C4-2B (cell line): ENCODE results near the gene RET.

ENCODE experiments used
- H3K27ac ChIP-seq: fragments of 450-650 bp; 2 replicates; pipeline ENCODE4 v1.5.1; 2017
- ZFX ChIP-seq: fragments of 450-650 bp; IDR thresholded peaks from 2 replicates; pipeline ENCODE4 v1.6.1; 2017
- TF ChIP-seq, protein P1 (sequence below): fragments of 450-650 bp; conservative IDR thresholded peaks from 2 replicates; pipeline ENCODE4 v1.5.1; 2017; ENCODE audit warnings: mild to moderate bottlenecking

The RET gene

DNA sequence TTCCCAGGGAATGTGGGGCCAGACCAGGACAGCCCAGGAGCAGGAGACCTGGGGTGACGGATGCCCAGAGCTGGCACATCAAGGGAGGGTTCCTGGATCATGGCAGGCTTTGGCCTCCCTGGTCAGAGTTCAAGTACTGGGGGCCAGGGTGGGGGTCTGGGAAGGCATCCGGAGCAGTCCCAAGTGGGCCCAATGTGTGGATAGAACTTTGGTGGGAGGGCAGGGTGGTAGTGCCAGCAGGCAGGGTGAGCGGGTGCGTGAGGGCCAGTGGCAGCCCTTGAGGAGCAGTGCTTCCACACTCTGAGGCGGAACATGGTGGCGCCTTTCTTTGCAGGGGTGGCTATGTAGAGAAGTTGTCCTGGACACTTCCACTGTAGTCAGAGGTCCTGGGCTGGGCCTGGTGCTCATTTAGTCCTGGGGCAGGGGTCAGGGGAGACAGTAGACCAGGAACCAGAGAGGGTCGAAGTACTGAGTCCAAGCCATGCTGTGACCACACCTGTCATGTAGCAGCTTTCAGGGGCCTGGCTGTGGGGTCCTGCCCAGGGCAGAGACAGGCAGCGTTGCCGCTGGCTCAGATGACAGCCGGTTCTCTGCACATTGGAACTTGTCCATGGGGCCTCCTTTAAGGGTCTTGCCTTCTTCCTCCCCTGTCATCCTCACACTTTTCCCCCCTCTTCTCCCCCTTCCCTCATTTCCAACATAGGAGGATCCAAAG, 39.2 kb downstream of the RET start:
- TF ChIP-seq, protein P1, sequence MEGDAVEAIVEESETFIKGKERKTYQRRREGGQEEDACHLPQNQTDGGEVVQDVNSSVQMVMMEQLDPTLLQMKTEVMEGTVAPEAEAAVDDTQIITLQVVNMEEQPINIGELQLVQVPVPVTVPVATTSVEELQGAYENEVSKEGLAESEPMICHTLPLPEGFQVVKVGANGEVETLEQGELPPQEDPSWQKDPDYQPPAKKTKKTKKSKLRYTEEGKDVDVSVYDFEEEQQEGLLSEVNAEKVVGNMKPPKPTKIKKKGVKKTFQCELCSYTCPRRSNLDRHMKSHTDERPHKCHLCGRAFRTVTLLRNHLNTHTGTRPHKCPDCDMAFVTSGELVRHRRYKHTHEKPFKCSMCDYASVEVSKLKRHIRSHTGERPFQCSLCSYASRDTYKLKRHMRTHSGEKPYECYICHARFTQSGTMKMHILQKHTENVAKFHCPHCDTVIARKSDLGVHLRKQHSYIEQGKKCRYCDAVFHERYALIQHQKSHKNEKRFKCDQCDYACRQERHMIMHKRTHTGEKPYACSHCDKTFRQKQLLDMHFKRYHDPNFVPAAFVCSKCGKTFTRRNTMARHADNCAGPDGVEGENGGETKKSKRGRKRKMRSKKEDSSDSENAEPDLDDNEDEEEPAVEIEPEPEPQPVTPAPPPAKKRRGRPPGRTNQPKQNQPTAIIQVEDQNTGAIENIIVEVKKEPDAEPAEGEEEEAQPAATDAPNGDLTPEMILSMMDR, result no peak
- no peak for TF ChIP-seq ZFX
- no peak overlapping the region for H3K27ac ChIP-seq

DNA sequence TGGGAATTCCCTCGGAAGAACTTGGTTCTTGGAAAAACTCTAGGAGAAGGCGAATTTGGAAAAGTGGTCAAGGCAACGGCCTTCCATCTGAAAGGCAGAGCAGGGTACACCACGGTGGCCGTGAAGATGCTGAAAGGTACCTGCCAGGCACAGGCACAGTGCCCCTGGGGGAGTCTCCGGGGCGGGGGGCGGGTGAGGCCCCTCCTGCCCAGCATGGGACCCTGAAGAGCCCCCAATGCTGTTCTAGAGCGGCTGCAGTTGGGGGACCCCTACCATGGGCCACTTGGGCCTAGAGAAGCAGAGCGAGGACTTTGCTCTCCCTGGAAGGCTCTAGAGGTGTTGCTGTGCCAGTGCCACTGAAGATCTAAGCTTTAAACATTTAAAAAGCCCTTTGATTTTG, 39.7 kb downstream of the RET start:
- no peak overlapping the region for H3K27ac ChIP-seq
- no peak for TF ChIP-seq ZFX
- TF ChIP-seq, protein P1, result no peak

DNA sequence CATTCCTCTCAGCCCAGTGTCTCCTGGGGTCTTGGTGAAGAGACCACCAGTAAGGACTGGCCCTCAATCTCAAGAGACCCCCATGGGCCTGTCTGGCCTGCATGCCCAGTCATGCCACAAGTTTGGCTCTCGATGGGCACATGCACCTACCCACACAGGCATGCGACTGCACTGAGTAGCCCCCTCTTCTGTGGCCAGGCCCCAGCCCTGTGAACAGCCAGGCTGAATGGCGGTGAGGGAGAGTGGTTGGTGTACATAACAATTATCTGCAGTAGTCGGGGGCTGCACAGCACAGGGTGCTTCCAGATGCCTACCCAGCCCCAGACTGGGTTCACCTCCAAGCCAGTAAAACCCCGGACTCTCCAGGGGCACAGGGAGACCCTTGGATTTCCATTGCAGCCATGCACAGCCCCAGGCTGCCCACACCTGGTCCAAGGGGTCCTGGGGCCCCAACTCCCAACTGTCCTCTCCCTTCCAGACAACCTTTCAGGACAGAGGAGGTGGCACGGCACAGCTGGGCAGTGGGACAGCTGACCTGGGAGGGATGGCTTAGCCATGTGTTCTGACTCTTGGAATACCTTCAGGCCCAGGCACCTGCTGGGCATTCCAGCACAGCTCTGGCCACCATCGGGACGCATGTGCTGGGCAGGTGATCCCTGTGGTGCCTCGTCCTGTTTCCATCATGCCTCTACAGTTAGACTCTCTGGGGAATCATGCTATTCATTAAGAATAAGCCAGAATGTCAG, 40.3 kb downstream of the RET start:
- no peak overlapping the region for H3K27ac ChIP-seq
- TF ChIP-seq, protein P1, result no peak
- TF ChIP-seq ZFX, result no peak

DNA sequence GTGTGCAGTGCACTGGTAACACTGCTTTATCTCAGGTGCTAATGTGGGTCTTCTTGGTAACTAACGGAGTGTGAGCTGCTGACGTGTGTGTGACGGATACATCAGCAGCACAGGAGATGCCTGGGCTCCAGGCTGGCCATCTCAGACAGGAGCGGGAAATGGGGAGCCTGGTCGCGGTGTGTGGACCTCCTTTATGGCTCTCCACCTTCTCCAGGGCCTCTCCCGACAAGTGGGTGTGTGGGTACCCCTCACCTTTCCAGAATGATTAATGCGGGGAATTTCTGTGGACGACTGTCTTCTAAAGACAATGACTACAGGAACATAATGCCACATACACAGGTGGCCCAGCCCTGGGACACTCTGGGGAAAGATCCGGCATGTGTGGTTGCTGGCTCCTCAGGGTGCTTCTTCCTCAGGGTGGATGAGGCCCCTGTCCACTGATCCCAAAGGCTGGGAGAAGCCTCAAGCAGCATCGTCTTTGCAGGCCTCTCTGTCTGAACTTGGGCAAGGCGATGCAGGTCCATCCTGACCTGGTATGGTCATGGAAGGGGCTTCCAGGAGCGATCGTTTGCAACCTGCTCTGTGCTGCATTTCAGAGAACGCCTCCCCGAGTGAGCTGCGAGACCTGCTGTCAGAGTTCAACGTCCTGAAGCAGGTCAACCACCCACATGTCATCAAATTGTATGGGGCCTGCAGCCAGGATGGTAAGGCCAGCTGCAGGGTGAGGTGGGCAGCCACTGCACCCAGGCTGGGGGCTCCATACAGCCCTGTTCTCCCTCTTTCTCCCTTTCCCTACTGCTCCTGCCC, 41.1 kb downstream of the RET start:
- no peak overlapping the region for H3K27ac ChIP-seq
- TF ChIP-seq ZFX, result no peak
- TF ChIP-seq, protein P1, result no peak

DNA sequence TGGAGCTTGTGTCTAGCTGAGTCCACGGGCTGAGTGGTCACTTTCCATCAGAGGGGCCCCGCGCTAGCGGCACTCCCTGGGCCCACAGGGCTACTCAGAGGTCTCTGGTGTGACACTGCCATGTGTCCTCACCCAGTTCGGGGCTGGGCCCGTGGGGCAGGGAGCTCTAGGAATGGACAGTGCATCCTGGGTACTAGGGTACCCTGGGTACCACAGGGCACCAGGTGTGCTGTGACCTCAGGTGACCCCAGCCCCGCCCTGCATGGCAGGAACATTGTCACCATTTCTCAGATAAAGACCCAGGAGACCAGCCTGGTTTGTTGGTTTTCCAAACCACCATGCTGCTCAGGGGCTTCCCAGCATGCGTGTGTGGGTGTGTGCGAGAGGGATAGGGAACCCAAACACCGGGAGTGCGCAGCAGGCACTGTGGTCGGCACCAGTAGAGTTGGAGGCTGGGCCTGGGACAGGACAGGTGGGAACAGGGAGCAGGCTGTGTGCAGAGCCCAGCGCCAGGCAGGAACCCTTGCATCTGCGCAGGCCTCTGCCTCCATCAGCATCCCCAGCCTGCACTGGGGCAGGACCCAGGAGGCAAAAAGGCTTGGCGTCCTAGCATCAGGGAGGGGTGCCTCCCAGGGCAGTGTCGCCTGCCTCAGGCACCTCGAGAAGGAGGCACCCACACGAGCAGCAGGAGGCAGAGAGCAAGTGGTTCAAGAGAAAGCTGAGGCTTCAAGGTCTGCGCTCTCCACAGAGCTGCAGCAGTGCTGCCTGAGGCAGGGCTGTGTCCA, 42.0 kb downstream of the RET start:
- no peak overlapping the region for H3K27ac ChIP-seq
- TF ChIP-seq ZFX, result no peak
- TF ChIP-seq, protein P1, result no peak

DNA sequence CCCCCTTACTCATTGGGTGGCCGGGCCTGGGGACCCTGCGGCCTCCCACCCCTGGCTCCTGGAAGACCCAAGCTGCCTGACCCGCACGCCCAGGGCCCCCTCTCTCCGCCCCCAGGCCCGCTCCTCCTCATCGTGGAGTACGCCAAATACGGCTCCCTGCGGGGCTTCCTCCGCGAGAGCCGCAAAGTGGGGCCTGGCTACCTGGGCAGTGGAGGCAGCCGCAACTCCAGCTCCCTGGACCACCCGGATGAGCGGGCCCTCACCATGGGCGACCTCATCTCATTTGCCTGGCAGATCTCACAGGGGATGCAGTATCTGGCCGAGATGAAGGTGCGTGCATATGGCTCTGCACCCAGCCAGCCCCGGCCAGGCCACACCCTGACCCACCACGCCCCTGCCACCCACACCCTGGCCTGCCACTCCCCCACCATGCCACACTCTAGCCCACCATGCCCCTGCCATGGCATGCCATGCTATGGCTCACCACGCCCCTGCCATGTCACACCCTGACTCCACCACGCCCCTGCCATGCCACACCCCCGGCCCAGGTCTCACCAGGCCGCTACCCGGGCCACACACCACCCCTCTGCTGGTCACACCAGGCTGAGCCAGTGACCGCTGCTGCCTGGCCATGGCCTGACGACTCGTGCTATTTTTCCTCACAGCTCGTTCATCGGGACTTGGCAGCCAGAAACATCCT, 42.7 kb downstream of the RET start:
- H3K27ac ChIP-seq, result no peak overlapping the region
- TF ChIP-seq, protein P1, result no peak
